Fibroblast of mammary gland (primary cell): Measurements from ENCODE around the gene AGPS.

Source experiments
- DNase-seq: peaks from one replicate; pipeline ENCODE4 v3.0.0-alpha.2; 2010; ENCODE audit warnings: low read depth
- H3K4me3 ChIP-seq: 2 replicates; pipeline ENCODE4 v1.5.1; 2011; ENCODE audit warnings: low read depth, mild to moderate bottlenecking, low read length, moderate library complexity; ENCODE audit not compliant: control insufficient read depth
- CTCF ChIP-seq: conservative IDR thresholded peaks from 2 replicates; pipeline ENCODE4 v1.5.1; 2011; ENCODE audit warnings: low read depth, low read length, inconsistent platforms; ENCODE audit not compliant: control insufficient read depth, insufficient read depth

AGPS gene

GRCh38 chr2:177460973-177461585 is 68.5 kb downstream of the AGPS start:
- DNase-seq: no peak
- TF ChIP-seq CTCF: no peak
- H3K4me3 ChIP-seq: no peak overlapping the region

GRCh38 chr2:177464549-177464948 is 72.0 kb downstream of the AGPS start:
- TF ChIP-seq CTCF: no peak
- DNase-seq: no peak
- no peak overlapping the region for H3K4me3 ChIP-seq

- no peak overlapping the region for H3K4me3 ChIP-seq
- no peak for TF ChIP-seq CTCF
- no peak for DNase-seq
Measured at GRCh38 chr2:177465400-177466138, 73.0 kb downstream of the AGPS start.

- H3K4me3 ChIP-seq: no peak overlapping the region
- peak; percentile 12 for DNase-seq
- no peak for TF ChIP-seq CTCF
Measured at GRCh38 chr2:177466337-177467195, 74.0 kb downstream of the AGPS start.

- TF ChIP-seq CTCF: no peak
- H3K4me3 ChIP-seq: no peak overlapping the region
- peak; percentile 71 for DNase-seq
Measured at GRCh38 chr2:177467646-177468045, 75.1 kb downstream of the AGPS start.

- no peak overlapping the region for H3K4me3 ChIP-seq
- TF ChIP-seq CTCF: no peak
- no peak for DNase-seq
Measured at GRCh38 chr2:177471990-177472389, 79.4 kb downstream of the AGPS start.
